ENCODE measurements around the gene PKIB.

DNA sequence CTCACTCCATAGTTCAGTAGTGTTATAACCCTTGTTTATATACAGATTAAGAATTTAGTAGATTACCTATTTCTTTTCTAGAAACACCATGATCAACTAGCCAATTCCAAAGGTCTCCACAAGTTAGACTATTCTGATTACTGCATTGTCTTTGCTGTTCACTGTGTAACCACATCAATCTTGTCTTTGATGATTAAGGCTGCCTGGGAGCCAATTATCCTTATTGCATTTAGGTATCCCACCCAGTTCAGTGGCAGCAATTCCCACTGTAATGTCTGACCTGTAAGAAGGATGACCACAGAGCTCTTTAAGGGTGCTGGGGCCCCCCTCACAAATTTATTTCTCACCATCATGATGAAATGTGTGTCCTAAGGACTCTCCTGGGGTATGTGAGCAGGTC, 40.2 kb downstream of the PKIB start:
- no peak for TF ChIP-seq POLR2A (IDR thresholded peaks at IDR 0.05)
- TF ChIP-seq, protein P1, sequence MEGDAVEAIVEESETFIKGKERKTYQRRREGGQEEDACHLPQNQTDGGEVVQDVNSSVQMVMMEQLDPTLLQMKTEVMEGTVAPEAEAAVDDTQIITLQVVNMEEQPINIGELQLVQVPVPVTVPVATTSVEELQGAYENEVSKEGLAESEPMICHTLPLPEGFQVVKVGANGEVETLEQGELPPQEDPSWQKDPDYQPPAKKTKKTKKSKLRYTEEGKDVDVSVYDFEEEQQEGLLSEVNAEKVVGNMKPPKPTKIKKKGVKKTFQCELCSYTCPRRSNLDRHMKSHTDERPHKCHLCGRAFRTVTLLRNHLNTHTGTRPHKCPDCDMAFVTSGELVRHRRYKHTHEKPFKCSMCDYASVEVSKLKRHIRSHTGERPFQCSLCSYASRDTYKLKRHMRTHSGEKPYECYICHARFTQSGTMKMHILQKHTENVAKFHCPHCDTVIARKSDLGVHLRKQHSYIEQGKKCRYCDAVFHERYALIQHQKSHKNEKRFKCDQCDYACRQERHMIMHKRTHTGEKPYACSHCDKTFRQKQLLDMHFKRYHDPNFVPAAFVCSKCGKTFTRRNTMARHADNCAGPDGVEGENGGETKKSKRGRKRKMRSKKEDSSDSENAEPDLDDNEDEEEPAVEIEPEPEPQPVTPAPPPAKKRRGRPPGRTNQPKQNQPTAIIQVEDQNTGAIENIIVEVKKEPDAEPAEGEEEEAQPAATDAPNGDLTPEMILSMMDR (IDR thresholded peaks at IDR 0.05): no peak

Measured in testis (tissue), 2 donors.